ENCODE results near the gene SCGB3A2.

Gene SCGB3A2

GRCh38 chr5:147878066-147878759, at the start of gene SCGB3A2:
TSS of gene SCGB3A2 (plus strand) at chr5:147878711. CDS start at chr5:147878804, 93 bp downstream.
- no peak for TF ChIP-seq EZH2 (IDR thresholded peaks at IDR 0.05; ENCODE audit: borderline replicate concordance, low read length)
- Histone ChIP-seq H3K27ac (ENCODE audit: low read depth, low read length, poor library complexity, severe bottlenecking) (no peak within 1 kb of the TSS), H3K9me2 (ENCODE audit: low read depth, low read length) (no peaks in the 10 kb centered on the region), H3K9ac (ENCODE audit: low read length) (no peak within 1 kb of the TSS), H3K9me3 (ENCODE audit: low read length) (no peaks in the 10 kb centered on the region), H3K36me3 (ENCODE audit: insufficient read depth, low read length) (no peaks in the 10 kb centered on the region), H3K79me2 (ENCODE audit: insufficient read depth, low read length) (no peaks in the 10 kb centered on the region), H3K4me2 (ENCODE audit: low read length) (no peak within 1 kb of the TSS), H2AFZ (ENCODE audit: low read length) (no peak within 1 kb of the TSS), H3K4me1 (ENCODE audit: insufficient read depth, low read length, severe bottlenecking) (no peaks in the 10 kb centered on the region), H3K4me3 (ENCODE audit: low read depth, low read length, poor library complexity, severe bottlenecking) (no peak within 1 kb of the TSS), H3K27me3 (ENCODE audit: insufficient read depth, low read length) (no peaks in the 10 kb centered on the region), H4K20me1 (ENCODE audit: insufficient read depth, low read length) (no peaks in the 10 kb centered on the region), H3F3A (ENCODE audit: insufficient read depth, low read length) (no peaks in the 10 kb centered on the region)

- TF ChIP-seq, protein P1, sequence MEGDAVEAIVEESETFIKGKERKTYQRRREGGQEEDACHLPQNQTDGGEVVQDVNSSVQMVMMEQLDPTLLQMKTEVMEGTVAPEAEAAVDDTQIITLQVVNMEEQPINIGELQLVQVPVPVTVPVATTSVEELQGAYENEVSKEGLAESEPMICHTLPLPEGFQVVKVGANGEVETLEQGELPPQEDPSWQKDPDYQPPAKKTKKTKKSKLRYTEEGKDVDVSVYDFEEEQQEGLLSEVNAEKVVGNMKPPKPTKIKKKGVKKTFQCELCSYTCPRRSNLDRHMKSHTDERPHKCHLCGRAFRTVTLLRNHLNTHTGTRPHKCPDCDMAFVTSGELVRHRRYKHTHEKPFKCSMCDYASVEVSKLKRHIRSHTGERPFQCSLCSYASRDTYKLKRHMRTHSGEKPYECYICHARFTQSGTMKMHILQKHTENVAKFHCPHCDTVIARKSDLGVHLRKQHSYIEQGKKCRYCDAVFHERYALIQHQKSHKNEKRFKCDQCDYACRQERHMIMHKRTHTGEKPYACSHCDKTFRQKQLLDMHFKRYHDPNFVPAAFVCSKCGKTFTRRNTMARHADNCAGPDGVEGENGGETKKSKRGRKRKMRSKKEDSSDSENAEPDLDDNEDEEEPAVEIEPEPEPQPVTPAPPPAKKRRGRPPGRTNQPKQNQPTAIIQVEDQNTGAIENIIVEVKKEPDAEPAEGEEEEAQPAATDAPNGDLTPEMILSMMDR (IDR thresholded peaks at IDR 0.05; ENCODE audit: low read length), result no peak
- no peak for TF ChIP-seq EZH2 (IDR thresholded peaks at IDR 0.05; ENCODE audit: borderline replicate concordance, low read length)
- Histone ChIP-seq H3K4me2 (ENCODE audit: low read length) (no peak overlapping the region), H3K4me1 (ENCODE audit: insufficient read depth, low read length, severe bottlenecking) (no peaks in the 10 kb centered on the region), H3K27me3 (ENCODE audit: insufficient read depth, low read length) (no peaks in the 10 kb centered on the region), H3K9me2 (ENCODE audit: low read depth, low read length) (no peaks in the 10 kb centered on the region), H3K9ac (ENCODE audit: low read length) (no peak overlapping the region), H4K20me1 (ENCODE audit: insufficient read depth, low read length) (no peaks in the 10 kb centered on the region), H3K36me3 (ENCODE audit: insufficient read depth, low read length) (no peaks in the 10 kb centered on the region), H3K9me3 (ENCODE audit: low read length) (no peaks in the 10 kb centered on the region), H3K27ac (ENCODE audit: low read depth, low read length, poor library complexity, severe bottlenecking) (no peak overlapping the region), H3K79me2 (ENCODE audit: insufficient read depth, low read length) (no peaks in the 10 kb centered on the region), H3F3A (ENCODE audit: insufficient read depth, low read length) (no peaks in the 10 kb centered on the region), H3K4me3 (ENCODE audit: low read depth, low read length, poor library complexity, severe bottlenecking) (no peak overlapping the region), H2AFZ (ENCODE audit: low read length) (no peak overlapping the region)
Measured at GRCh38 chr5:147830035-147830434, 48.5 kb upstream of the SCGB3A2 start.

GRCh38 chr5:147831465-147831864, 47.0 kb upstream of the SCGB3A2 start, which contains the start of gene SPINK1:
TSS of gene SPINK1 (minus strand) at chr5:147831671. CDS start at chr5:147831577, 94 bp downstream.
- Histone ChIP-seq H3F3A (ENCODE audit: insufficient read depth, low read length) (no peaks in the 10 kb centered on the region), H3K9me2 (ENCODE audit: low read depth, low read length) (no peaks in the 10 kb centered on the region), H3K36me3 (ENCODE audit: insufficient read depth, low read length) (no peaks in the 10 kb centered on the region), H3K27ac (ENCODE audit: low read depth, low read length, poor library complexity, severe bottlenecking) (no peak within 1 kb of the TSS), H3K27me3 (ENCODE audit: insufficient read depth, low read length) (no peaks in the 10 kb centered on the region), H2AFZ (ENCODE audit: low read length) (no peak within 1 kb of the TSS), H3K4me2 (ENCODE audit: low read length) (no peak within 1 kb of the TSS), H4K20me1 (ENCODE audit: insufficient read depth, low read length) (no peaks in the 10 kb centered on the region), H3K79me2 (ENCODE audit: insufficient read depth, low read length) (no peaks in the 10 kb centered on the region), H3K4me3 (ENCODE audit: low read depth, low read length, poor library complexity, severe bottlenecking) (no peak within 1 kb of the TSS), H3K9ac (ENCODE audit: low read length) (no peak within 1 kb of the TSS), H3K4me1 (ENCODE audit: insufficient read depth, low read length, severe bottlenecking) (no peaks in the 10 kb centered on the region), H3K9me3 (ENCODE audit: low read length) (no peaks in the 10 kb centered on the region)
- TF ChIP-seq, protein P1 (IDR thresholded peaks at IDR 0.05; ENCODE audit: low read length), result no peak
- TF ChIP-seq EZH2 (IDR thresholded peaks at IDR 0.05; ENCODE audit: borderline replicate concordance, low read length), result no peak

DNA sequence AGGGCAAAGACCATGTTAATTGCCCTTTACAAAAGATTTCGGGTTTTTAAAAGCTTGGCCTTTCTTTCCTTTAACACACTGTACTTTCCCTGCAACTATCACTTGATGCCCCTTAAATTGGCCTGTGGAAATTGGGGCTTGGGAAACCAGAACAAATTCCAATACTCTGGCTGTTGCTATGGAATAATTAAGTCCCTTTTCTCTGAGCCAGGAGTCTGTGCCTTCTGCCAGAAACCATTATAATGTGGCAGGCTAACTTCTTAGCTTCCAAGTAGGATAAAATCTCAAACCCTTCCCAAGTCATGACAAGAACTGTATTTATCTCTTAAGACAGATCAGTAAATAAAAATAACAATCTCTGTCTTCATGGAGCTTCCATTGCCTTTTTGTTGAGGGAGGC, 46.0 kb upstream of the SCGB3A2 start:
- Histone ChIP-seq H3K4me2 (ENCODE audit: low read length) (no peak overlapping the region), H3K4me1 (ENCODE audit: insufficient read depth, low read length, severe bottlenecking) (no peaks in the 10 kb centered on the region), H3K4me3 (ENCODE audit: low read depth, low read length, poor library complexity, severe bottlenecking) (no peak overlapping the region), H4K20me1 (ENCODE audit: insufficient read depth, low read length) (no peaks in the 10 kb centered on the region), H3K36me3 (ENCODE audit: insufficient read depth, low read length) (no peaks in the 10 kb centered on the region), H3K9ac (ENCODE audit: low read length) (no peak overlapping the region), H3K9me3 (ENCODE audit: low read length) (no peaks in the 10 kb centered on the region), H3K9me2 (ENCODE audit: low read depth, low read length) (no peaks in the 10 kb centered on the region), H3K79me2 (ENCODE audit: insufficient read depth, low read length) (no peaks in the 10 kb centered on the region), H3K27ac (ENCODE audit: low read depth, low read length, poor library complexity, severe bottlenecking) (no peak overlapping the region), H2AFZ (ENCODE audit: low read length) (no peak overlapping the region), H3K27me3 (ENCODE audit: insufficient read depth, low read length) (no peaks in the 10 kb centered on the region), H3F3A (ENCODE audit: insufficient read depth, low read length) (no peaks in the 10 kb centered on the region)
- TF ChIP-seq, protein P1 (IDR thresholded peaks at IDR 0.05; ENCODE audit: low read length), result no peak
- no peak for TF ChIP-seq EZH2 (IDR thresholded peaks at IDR 0.05; ENCODE audit: borderline replicate concordance, low read length)
